ENCODE data around the gene WDR62. TPM values are rescaled to one million over a fixed set of nuclear protein-coding genes. Genes with fewer than 3 reads are reported as not detected.
"Not testable (repeated sequence)": the region's sequence is repeated elsewhere in the genome, so short reads cannot be mapped to it uniquely, and the experiment has no call there.

WDR62 gene
- total RNA-seq, 1 donor = 10.1 TPM

DNA sequence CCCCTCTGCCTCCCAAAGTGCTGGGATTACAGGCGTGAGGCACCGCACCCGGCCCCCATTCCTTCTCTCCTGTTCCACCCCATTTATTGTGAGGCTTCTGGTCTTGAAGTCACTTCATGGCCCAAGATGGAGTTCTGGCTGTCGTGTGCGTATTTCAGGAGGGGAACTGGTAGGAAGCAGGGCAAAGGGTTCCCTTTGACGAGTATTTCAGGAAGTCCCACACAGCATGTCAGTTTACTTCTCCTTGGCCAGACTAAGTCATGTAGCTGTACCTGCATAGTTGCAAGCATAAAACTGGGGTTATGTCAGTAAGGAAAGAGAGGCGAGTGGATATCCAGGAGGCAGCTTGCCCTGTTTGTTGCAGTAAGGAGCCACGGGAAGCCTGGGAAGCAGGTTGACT, 10.1 kb downstream of the WDR62 start:
- H3K4me3 ChIP-seq (ENCODE audit: low read depth, low read length) = no peak overlapping the region
- TF ChIP-seq, protein P1, sequence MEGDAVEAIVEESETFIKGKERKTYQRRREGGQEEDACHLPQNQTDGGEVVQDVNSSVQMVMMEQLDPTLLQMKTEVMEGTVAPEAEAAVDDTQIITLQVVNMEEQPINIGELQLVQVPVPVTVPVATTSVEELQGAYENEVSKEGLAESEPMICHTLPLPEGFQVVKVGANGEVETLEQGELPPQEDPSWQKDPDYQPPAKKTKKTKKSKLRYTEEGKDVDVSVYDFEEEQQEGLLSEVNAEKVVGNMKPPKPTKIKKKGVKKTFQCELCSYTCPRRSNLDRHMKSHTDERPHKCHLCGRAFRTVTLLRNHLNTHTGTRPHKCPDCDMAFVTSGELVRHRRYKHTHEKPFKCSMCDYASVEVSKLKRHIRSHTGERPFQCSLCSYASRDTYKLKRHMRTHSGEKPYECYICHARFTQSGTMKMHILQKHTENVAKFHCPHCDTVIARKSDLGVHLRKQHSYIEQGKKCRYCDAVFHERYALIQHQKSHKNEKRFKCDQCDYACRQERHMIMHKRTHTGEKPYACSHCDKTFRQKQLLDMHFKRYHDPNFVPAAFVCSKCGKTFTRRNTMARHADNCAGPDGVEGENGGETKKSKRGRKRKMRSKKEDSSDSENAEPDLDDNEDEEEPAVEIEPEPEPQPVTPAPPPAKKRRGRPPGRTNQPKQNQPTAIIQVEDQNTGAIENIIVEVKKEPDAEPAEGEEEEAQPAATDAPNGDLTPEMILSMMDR (IDR thresholded peaks at IDR 0.05; ENCODE audit: insufficient read depth, low read length) = no peak
- no peak for DNase-seq (ENCODE audit: low read depth)

DNA sequence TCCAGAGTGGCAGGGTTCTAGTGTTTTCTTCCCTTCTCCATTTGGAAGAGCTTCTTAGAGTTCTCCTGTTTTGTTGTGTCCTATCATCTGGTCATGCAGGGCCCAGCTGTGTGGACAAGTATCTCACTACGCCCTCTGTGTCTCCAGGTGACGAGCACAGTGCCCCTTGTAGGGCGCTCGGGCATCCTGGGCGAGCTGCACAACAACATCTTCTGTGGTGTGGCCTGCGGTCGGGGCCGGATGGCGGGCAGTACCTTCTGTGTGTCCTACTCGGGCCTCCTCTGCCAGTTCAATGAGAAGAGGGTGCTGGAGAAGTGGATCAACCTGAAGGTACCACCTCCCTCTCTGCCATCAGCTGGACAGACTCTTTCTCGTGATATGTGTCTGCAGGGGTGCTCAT, 13.0 kb downstream of the WDR62 start:
- H3K4me3 ChIP-seq (ENCODE audit: low read depth, low read length) = no peak overlapping the region
- no peak for DNase-seq (ENCODE audit: low read depth)
- TF ChIP-seq, protein P1 (IDR thresholded peaks at IDR 0.05; ENCODE audit: insufficient read depth, low read length) = no peak

DNA sequence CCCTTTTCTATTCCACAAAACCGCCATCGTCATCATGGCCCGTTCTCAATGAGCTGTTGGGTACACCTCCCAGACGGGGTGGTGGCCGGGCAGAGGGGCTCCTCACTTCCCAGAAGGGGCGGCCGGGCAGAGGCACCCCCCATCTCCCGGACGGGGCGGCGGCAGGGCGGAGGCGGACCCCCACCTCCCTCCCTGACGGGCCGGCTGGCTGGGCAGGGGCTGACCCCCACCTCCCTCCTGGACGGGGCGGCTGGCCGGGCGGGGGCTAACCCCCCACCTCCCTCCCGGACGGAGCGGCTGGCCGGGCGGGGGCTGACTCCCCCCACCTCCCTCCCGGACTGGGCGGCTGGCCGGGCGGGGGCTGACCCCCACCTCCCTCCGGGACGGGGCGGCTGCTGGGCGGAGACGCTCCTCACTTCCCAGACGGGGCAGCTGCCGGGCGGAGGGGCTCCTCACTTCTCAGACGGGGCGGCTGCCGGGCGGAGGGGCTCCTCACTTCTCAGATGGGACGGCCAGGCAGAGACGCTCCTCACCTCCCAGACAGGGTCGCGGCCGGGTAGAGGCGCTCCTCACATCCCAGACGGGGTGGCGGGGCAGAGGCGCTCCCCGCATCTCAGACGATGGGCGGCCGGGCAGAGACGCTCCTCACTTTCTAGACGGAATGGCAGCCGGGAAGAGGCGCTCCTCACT, 14.3 kb downstream of the WDR62 start:
- not testable (repeated sequence) for DNase-seq (ENCODE audit: low read depth); H3K4me3 ChIP-seq (ENCODE audit: low read depth, low read length)

DNA sequence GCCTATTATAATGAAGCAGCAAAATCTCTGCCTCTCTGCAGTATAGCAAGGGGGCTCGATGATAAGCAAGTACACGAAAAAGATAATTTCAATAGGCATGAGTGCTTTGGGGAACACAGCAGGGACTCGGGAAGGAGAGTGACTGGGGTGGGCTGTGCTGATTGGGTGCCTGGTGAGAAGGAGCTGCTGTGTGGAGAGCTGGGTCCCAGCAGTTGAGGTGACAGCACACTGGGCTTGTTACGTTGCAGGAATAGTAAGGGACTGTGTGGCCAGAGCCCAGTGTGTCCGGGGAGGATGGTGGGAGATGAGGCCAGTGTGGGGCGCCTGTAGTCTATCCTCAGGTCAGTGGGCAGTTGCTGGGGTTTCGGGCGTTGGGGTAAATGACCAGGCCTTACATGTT, 17.4 kb downstream of the WDR62 start:
- H3K4me3 ChIP-seq (ENCODE audit: low read depth, low read length) = no peak overlapping the region
- TF ChIP-seq, protein P1 (IDR thresholded peaks at IDR 0.05; ENCODE audit: insufficient read depth, low read length) = no peak
- no peak for DNase-seq (ENCODE audit: low read depth)

DNA sequence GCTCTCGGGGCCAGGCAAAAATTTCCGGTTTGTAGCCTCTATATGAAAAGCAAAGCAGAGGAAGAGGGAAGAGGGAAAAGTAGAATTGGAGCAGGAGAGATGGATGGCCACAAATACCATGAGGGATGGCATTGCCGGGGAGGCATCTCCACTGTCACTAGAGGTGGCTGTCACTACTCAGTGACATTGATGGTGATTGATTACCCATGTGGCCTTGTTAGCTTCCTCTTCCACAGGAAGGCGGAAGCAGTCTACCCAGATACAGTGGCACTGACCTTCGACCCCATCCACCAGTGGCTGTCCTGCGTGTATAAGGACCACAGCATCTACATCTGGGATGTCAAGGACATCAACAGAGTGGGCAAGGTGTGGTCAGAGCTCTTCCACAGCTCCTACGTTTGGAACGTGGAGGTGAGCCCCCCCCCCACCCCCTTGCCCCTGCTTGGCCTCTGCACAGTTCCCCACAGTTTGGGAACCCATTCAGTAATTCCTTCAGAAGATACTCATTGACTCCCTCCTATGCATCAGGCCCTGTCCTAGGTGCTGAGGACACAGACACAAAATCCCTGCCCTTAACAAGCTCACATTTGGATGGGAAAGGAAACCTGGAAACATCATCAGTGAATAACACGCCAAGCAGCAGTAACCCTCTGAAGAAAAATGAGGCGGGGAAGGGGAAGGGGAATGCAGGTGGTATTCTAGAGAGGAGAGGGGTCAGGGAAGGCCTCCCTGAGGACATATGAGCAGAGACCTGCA, 18.6 kb downstream of the WDR62 start:
- H3K4me3 ChIP-seq (ENCODE audit: low read depth, low read length) = no peak overlapping the region
- TF ChIP-seq, protein P1 (IDR thresholded peaks at IDR 0.05; ENCODE audit: insufficient read depth, low read length) = no peak
- DNase-seq (ENCODE audit: low read depth) = no peak

DNA sequence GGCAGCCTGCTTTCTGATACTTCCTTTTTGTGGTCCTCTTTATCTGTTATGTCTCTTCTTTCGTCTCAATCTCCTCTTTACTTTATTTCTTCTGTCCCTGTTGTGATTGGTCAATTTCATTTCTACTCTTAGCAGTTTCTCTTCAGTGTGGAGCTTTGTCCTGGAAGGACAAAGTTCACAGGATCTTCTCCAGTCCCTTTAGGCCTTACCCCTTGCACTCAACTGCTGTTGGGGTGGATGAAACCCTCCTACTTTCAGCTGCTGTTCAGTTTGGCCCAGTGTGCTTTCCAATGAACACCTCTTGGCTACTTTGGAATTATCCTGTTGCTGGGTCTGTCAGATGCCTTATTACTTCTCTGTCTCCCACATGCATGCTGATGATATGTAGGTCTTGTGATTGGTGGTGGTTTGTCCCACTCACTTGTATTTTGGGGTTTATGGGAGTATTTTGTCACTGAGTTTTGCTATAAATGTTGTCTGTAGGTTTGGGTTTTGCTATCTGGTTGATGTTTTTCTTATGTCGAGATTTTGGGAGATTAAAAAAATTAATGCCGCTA, 24.8 kb downstream of the WDR62 start:
- no peak for DNase-seq (ENCODE audit: low read depth)

DNA sequence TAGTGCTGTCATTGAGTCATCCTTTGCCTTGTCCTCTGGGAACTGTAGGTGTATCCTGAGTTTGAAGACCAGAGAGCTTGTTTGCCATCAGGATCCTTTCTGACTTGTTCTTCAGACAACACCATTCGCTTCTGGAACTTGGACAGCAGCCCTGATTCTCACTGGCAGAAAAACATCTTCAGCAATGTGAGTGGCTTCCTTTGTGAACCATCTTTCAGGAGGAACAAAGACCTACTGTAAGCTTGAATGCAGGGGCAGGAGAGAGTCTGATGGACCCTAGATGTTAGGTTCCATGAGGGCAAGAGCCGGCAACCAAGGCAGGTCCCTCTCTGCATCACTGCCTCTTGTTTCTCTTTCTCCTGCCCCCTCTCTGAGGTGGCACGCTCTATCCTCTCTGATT, 26.7 kb downstream of the WDR62 start:
- peak; percentile 9 for DNase-seq (ENCODE audit: low read depth)
- no peak overlapping the region for H3K4me3 ChIP-seq (ENCODE audit: low read depth, low read length)
- TF ChIP-seq, protein P1 (IDR thresholded peaks at IDR 0.05; ENCODE audit: insufficient read depth, low read length) = no peak

More for the DNA sequence above, 24.8 kb downstream of the WDR62 start:
- no peak overlapping the region for H3K4me3 ChIP-seq (ENCODE audit: low read depth, low read length)
- TF ChIP-seq, protein P1 (IDR thresholded peaks at IDR 0.05; ENCODE audit: insufficient read depth, low read length) = no peak

All from fibroblast of the aortic adventitia (primary cell).